GM21390 (cell line): ENCODE measurements around the gene GRPEL1.

Experiments
- ATAC-seq: cut with Tn5 transposase; IDR thresholded peaks from one replicate; pipeline ENCODE4 v1.9.1; 2021; ENCODE audit not compliant: unreplicated experiment

Gene GRPEL1

DNA sequence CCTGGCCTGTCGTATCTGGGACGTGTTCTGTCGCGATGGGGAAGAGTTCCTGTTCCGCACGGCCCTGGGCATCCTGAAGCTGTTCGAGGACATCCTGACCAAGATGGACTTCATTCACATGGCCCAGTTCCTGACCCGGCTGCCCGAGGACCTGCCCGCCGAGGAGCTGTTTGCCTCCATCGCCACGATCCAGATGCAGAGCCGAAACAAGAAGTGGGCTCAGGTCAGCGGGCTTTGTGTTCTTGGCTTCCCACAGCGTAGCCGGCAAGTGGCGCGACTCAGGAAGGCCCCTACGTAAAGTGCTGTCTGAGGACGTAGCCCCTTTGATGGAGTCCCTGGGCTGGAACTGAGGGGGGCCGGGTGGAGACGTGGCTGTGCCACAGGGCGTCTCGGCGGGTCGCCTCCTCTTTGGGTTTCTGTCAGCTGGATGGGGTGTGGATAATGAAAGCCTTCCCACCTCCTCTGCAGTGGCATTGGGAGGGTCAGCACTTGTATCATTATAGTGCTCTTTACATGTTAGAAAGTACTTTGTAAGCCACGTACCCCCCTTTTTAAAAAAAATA is 42.7 kb downstream of the GRPEL1 start:
- ATAC-seq, result no peak

DNA sequence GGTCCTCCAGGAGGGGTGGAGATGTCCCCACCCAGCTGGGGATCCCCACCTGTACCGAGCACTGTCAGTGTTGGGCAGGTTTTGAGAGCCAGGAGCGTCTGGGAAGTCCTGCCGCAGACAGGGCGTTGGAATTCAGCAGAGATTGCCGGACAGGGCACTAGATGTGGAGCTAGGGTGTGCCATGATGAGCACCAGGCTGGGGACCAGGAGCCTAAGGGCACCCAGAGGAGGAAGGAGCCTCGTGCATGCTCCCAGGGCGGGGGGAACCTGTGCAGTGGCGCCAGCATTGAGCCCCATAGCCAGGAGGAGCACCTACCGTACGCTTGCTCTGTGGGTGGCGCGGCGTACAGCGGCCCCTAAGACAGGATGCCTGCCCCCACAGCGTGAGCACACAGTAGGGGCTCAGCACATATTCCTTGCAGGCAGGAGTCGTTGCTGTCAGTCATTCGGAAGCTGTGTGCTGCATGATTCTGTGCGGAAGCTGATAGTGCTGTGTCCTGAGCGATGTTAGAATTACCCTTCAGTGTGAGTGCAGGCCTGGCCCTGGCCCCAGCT is 43.5 kb downstream of the GRPEL1 start:
- no peak for ATAC-seq

- no peak for ATAC-seq
These were observed 44.0 kb downstream of the GRPEL1 start for GRCh38 chr4:7023901-7024300.

DNA sequence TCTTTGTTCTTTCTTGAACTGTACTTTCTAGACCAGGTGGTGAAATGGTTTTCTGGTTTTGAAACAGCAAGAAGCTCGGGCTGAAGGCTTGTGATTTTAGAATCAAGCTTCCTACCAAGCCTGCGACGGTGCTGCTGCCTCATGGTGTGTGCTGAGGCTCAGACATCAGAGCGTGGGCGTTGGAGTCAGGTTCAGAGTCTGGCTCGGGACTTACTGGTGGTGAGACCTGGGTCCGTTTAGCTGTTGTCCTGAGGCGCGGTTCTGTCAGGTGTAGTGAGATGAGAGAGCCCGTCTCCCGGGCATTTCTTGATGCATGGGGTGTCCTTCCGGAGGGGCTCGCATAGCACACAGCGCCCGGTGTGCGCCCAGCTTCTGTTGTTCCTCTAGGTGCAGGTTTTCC is 44.4 kb downstream of the GRPEL1 start:
- no peak for ATAC-seq

- no peak for ATAC-seq
These were observed 45.8 kb downstream of the GRPEL1 start for GRCh38 chr4:7021930-7022664.

GRCh38 chr4:7021355-7021754 is 46.5 kb downstream of the GRPEL1 start:
- ATAC-seq, result no peak

GRCh38 chr4:7020856-7021255 is 47.0 kb downstream of the GRPEL1 start:
- ATAC-seq, result no peak

- ATAC-seq, result no peak
These were observed 47.6 kb downstream of the GRPEL1 start for GRCh38 chr4:7020290-7020689.

GRCh38 chr4:7019367-7019766 is 48.5 kb downstream of the GRPEL1 start:
- no peak for ATAC-seq

- ATAC-seq, result no peak
These were observed 49.6 kb downstream of the GRPEL1 start for GRCh38 chr4:7018281-7018680.

- ATAC-seq, result no peak
These were observed 50.3 kb downstream of the GRPEL1 start for GRCh38 chr4:7017446-7018048.

- ATAC-seq, result no peak
These were observed 51.4 kb downstream of the GRPEL1 start for GRCh38 chr4:7016512-7016911.

- ATAC-seq, result no peak
These were observed 51.8 kb downstream of the GRPEL1 start for GRCh38 chr4:7016086-7016485.

DNA sequence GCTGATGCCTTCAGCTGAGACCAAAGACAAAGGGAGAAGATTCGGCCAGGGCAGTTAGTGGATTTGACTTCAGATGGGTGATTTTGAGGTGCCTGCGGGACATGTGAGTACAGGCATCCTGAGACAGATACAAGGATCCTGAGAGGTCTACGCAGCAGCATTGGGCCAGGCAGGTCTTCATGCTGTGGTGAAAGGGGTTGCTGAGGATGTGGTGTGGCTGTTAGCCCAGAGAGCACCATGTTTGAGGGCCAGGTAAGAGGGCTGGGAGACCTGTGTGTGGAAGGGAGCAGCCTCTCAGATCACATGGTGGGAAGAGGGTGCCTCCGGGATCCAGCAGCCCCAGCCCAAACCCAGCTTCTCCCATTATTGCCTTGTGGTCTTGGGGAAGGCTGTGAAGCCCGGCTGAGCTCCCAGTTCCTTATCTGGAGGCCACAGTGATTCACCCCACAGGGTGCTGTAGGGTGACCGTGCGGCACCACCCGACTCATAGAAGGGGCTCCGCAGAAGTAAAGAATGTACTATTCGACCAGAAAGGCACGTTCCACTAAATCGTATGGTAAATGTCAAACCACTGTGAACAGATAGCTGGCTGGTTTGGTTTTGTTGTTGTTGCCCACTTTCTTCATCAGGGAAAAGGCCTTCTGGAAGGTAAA is 52.4 kb downstream of the GRPEL1 start:
- no peak for ATAC-seq

DNA sequence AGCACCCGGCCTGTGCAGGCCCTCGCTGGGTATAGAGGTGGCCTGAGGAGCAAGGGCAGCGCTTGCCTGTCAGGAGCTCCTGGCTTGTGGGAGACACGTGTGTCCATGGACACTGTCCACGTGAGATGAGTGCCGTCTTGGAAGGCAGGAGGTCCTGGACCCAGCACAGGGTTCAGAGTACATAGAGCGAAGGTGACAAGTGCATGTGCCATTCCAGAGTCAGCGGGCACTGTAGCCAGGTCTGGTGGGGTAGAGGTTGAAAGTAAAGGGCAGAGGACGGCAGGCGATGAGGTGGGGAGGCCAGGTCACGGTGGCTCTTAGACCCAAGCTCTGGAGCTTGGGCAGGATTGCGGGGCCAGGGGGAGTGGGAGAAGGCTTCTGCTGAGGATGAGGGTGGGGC is 53.0 kb downstream of the GRPEL1 start:
- ATAC-seq, result no peak

DNA sequence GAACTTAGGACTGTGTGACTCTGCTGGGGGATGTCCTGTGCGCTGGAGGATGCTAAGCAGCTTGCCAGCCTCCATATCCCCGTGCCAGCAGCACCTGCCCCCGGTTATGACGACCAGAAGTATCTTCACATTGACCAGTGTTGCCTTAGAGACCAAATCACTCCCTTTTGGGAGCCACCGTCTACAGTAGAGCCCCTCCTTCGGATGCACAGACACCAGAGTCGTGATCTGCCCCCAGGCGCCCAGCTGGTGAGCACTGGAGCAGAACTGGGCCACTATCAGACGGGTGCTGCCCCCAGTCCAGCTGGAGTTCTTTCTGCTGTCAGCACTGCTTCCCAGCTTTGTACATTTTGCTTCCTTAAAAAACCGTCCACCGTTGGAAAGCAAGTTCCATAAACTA is 54.7 kb downstream of the GRPEL1 start:
- no peak for ATAC-seq

GRCh38 chr4:7009564-7009963 is 58.3 kb downstream of the GRPEL1 start:
- ATAC-seq, result no peak
